Vagina (tissue), 2 donors: ENCODE results near the gene DGKB. TPM values are rescaled to one million over a fixed set of nuclear protein-coding genes. Genes with fewer than 3 reads are reported as not detected.

ENCODE experiments used
- DNase-seq, 2 donors: peaks; one replicate each; pipeline ENCODE4 v3.0.0-alpha.2; 2017; ENCODE audit errors: extremely low spot score in 2 of 2
- H3K27ac ChIP-seq: fragments of 200-600 bp; sonication (generic); one replicate; pipeline ENCODE4 v1.5.1; 2019
- H3K27me3 ChIP-seq: fragments of 200-600 bp; sonication (generic); one replicate; pipeline ENCODE4 v1.5.1; 2019
- H3K36me3 ChIP-seq, 2 donors: fragments of 200-600 bp; sonication (generic); one replicate each; pipeline ENCODE4 v1.5.1; 2017 to 2019
- H3K4me1 ChIP-seq: fragments of 200-600 bp; sonication (generic); one replicate; pipeline ENCODE4 v1.5.1; 2019
- H3K4me3 ChIP-seq, 2 donors: fragments of 200-600 bp; sonication (generic); 1 replicate in 1 of 2; 2 replicates in 1 of 2; pipeline ENCODE4 v1.5.1; 2016 to 2019
- H3K9me3 ChIP-seq: fragments of 200-600 bp; sonication (generic); one replicate; pipeline ENCODE4 v1.5.1; 2019
- POLR2A ChIP-seq, 2 donors: fragments of 450-650 bp; IDR thresholded peaks; one replicate each; pipeline ENCODE4 v1.6.1; 2017; ENCODE audit warnings: antibody characterized with exemption in 2 of 2, mild to moderate bottlenecking in 2 of 2, moderate library complexity in 2 of 2
- POLR2AphosphoS5 ChIP-seq, 2 donors: sonication (generic); formaldehyde crosslinking; IDR thresholded peaks; one replicate each; pipeline ENCODE4 v1.9.0; 2017; ENCODE audit warnings: antibody characterized with exemption in 2 of 2, mild to moderate bottlenecking in 2 of 2, low read depth in 1 of 2; ENCODE audit not compliant: insufficient read depth in 1 of 2
- intact Hi-C: fragments of 100-400 bp; cut with DNase I; formaldehyde crosslinking; loops from one replicate; pipeline ENCODE4 v1.15.1; 2023
- total RNA-seq: library from RNA; depleted of rRNA; stranded (reverse); fragments of >200 nt; gene quantifications from one replicate; pipeline ENCODE4 v1.2.3, GENCODE V29; 2016
- TF ChIP-seq, protein P1 (sequence below), 3 experiments: fragments of 450-650 bp in 2 of 3; fragments of 200-600 bp in 1 of 3; sonication (generic) in 1 of 3; IDR thresholded peaks; one replicate each; pipeline ENCODE4 v1.5.1; 2017 to 2019; ENCODE audit warnings: antibody characterized with exemption in 3 of 3, mild to moderate bottlenecking in 2 of 3, moderate library complexity in 2 of 3

The DGKB gene
- total RNA-seq, 1 donor from 2014 or later: 2.2 TPM

DNA sequence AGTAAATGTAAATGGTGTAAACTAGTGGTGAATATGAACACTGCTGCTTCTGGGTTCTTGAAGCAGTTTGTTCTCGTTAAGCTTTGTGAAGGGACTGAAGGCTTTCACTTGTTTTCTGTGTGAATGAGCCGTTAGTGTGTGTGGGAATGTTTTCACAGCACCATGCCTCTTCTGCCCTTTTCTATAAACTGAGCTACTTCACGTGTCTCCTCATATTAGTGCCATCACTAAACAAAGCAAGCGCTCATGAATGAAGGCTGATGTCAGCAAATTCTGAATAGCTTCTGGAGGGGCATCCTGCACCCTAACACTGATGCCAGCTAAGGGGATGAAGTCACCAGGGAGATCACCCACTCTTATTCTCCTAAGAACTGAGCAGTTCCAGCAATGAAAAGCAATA is 707.5 kb downstream of the DGKB start:
- TF ChIP-seq POLR2A (IDR thresholded peaks at IDR 0.05) (no peak), POLR2AphosphoS5 (IDR thresholded peaks at IDR 0.05; ENCODE audit: insufficient read depth in 1 of 2, low read depth in 1 of 2) (no peak)
- TF ChIP-seq, protein P1, sequence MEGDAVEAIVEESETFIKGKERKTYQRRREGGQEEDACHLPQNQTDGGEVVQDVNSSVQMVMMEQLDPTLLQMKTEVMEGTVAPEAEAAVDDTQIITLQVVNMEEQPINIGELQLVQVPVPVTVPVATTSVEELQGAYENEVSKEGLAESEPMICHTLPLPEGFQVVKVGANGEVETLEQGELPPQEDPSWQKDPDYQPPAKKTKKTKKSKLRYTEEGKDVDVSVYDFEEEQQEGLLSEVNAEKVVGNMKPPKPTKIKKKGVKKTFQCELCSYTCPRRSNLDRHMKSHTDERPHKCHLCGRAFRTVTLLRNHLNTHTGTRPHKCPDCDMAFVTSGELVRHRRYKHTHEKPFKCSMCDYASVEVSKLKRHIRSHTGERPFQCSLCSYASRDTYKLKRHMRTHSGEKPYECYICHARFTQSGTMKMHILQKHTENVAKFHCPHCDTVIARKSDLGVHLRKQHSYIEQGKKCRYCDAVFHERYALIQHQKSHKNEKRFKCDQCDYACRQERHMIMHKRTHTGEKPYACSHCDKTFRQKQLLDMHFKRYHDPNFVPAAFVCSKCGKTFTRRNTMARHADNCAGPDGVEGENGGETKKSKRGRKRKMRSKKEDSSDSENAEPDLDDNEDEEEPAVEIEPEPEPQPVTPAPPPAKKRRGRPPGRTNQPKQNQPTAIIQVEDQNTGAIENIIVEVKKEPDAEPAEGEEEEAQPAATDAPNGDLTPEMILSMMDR (IDR thresholded peaks at IDR 0.05): no peak
- H3K4me3 ChIP-seq: no peak overlapping the region
- no peak for DNase-seq
- no peaks in the 10 kb centered on the region for H3K36me3 ChIP-seq
- H3K27me3 ChIP-seq: no peaks in the 10 kb centered on the region
- H3K27ac ChIP-seq: no peak overlapping the region
- intact Hi-C loops: no loop called here
- peaks cover 9% of the 10 kb centered on the region for H3K4me1 ChIP-seq
- no peaks in the 10 kb centered on the region for H3K9me3 ChIP-seq

DNA sequence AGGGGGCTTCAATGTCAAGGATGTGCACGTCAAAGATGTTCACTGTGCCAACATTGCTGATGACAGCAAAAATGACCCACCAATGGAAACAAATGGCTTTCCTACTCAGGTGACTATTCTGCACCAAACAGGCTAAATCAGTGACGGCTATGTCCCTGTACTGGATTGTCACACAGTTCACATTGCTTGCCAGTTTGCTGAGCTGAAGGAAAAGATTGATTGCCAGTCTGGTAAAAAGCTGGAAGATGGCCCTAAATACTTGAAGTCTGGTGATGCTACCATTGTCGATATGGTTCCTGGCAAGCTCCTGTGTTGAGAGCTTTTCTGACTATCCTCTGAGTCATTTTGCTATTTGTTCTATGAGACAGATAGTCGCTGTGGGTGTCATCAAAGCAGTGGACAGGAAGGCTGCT is 710.9 kb downstream of the DGKB start:
- Histone ChIP-seq H3K27me3 (no peaks in the 10 kb centered on the region), H3K4me3 (no peak overlapping the region), H3K27ac (no peak overlapping the region), H3K9me3 (no peaks in the 10 kb centered on the region), H3K36me3 (no peaks in the 10 kb centered on the region), H3K4me1 (peaks cover 7% of the 10 kb centered on the region)
- DNase-seq: no peak
- TF ChIP-seq POLR2AphosphoS5 (IDR thresholded peaks at IDR 0.05; ENCODE audit: insufficient read depth in 1 of 2, low read depth in 1 of 2) (no peak), POLR2A (IDR thresholded peaks at IDR 0.05) (no peak)
- intact Hi-C loops: no loop called here

DNA sequence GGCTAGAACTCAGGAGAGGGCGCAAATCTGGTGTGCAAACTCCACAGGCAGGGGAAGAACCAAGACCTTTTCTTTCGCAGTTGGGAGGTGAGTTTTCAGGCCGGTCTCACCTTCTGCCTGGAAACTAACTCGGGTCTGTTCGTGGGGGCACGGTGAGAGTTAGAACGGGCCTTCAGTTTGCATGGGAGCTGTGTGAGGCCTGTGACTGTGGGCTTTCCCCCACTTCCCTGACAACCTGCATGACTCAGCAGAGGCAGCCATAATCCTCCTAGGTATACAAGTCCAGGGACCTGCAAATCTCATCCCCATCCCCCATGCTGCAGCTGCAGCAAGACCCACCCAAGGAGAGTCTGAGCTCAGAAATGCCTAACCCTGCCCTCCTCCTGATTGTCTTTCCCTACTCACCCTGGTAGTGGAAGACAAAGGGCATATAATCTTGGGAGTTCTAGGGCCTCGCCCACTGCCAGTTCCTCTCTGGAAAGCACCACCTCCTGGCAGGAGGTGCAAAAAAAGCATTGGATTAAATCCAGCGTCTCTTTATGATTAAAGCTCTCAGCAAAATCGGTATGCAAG is 718.2 kb downstream of the DGKB start:
- DNase-seq: no peak
- no peaks in the 10 kb centered on the region for H3K9me3 ChIP-seq
- no peaks in the 10 kb centered on the region for H3K36me3 ChIP-seq
- no peak overlapping the region for H3K4me3 ChIP-seq
- intact Hi-C loops: no loop called here
- no peaks in the 10 kb centered on the region for H3K4me1 ChIP-seq
- TF ChIP-seq, protein P1 (IDR thresholded peaks at IDR 0.05): no peak
- TF ChIP-seq POLR2A (IDR thresholded peaks at IDR 0.05): no peak
- TF ChIP-seq POLR2AphosphoS5 (IDR thresholded peaks at IDR 0.05; ENCODE audit: insufficient read depth in 1 of 2, low read depth in 1 of 2): no peak
- H3K27me3 ChIP-seq: no peaks in the 10 kb centered on the region
- no peak overlapping the region for H3K27ac ChIP-seq

DNA sequence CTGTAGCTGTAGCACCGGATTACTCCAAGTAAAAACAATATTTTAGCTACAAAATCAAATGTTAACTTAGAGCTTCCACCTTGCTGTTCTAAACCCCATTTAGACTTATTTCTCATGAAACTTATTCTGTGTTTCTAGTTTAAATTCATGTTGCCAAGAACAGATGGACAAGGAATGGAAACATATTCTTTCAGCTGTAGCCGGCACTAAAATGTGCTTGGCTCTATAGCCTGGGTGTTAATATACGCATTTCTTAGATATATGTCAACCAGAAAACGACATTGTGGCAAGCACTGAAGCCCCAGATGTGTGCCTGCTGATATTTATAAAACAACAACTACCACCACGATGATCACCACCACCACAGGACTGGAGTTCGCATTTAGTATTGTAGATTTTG is 722.8 kb downstream of the DGKB start:
- Histone ChIP-seq H3K27me3 (no peaks in the 10 kb centered on the region), H3K27ac (no peak overlapping the region), H3K9me3 (no peaks in the 10 kb centered on the region), H3K4me1 (no peaks in the 10 kb centered on the region), H3K36me3 (no peaks in the 10 kb centered on the region), H3K4me3 (no peak overlapping the region)
- TF ChIP-seq POLR2AphosphoS5 (IDR thresholded peaks at IDR 0.05; ENCODE audit: insufficient read depth in 1 of 2, low read depth in 1 of 2): no peak
- DNase-seq: no peak
- intact Hi-C loops: no loop called here

DNA sequence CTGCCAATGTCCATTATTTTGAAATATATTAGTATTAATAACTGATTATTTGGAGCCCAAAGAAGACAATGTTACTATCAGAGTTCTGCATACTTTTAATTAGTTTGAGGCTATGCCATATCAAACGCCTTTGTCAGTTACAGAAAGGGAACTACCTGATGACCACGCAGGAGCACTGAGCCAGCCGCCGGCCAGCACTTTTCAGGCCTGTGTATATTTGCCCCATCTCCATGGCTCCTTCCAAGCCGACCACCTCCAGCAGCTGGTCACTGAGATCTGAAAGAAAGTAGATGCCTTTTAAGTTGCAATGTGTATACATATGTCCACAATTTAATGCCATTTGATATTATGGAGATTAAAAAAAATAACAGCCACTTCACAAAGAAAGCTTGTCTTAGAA is 724.7 kb downstream of the DGKB start:
- H3K4me3 ChIP-seq: no peak overlapping the region
- H3K4me1 ChIP-seq: no peaks in the 10 kb centered on the region
- no peaks in the 10 kb centered on the region for H3K36me3 ChIP-seq
- H3K9me3 ChIP-seq: no peaks in the 10 kb centered on the region
- no peak overlapping the region for H3K27ac ChIP-seq
- intact Hi-C loops: no loop called here
- TF ChIP-seq POLR2A (IDR thresholded peaks at IDR 0.05) (no peak), POLR2AphosphoS5 (IDR thresholded peaks at IDR 0.05; ENCODE audit: insufficient read depth in 1 of 2, low read depth in 1 of 2) (no peak)
- TF ChIP-seq, protein P1 (IDR thresholded peaks at IDR 0.05): no peak
- H3K27me3 ChIP-seq: no peaks in the 10 kb centered on the region
- no peak for DNase-seq

DNA sequence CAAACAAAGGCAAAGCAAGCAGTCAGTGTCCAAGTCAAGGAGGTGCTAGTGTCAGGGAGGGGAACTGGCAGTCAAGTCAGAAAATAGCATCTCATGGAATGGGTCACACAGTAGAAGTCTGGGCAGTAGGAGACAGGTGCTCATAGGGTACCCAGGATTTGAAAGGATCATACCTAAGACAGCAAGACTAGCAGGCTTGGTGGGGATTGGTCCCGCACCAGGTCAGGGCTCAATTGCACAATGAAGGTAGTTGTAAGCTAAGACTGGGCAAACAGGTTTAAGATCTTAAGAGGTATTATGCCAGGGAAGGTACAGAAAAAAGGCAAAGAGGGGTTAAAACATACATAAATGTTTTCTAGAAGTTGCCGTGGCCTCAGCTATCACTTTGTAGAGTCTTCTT is 731.7 kb downstream of the DGKB start:
- Histone ChIP-seq H3K27me3 (no peaks in the 10 kb centered on the region), H3K27ac (no peak overlapping the region), H3K4me3 (no peak overlapping the region), H3K9me3 (no peaks in the 10 kb centered on the region), H3K36me3 (no peaks in the 10 kb centered on the region), H3K4me1 (no peaks in the 10 kb centered on the region)
- no peak for TF ChIP-seq POLR2A (IDR thresholded peaks at IDR 0.05)
- no peak for TF ChIP-seq POLR2AphosphoS5 (IDR thresholded peaks at IDR 0.05; ENCODE audit: insufficient read depth in 1 of 2, low read depth in 1 of 2)
- TF ChIP-seq, protein P1 (IDR thresholded peaks at IDR 0.05): no peak
- intact Hi-C loops: no loop called here
- DNase-seq: no peak
